Karpas-422 (cell line): ENCODE results near the gene BDKRB2. TPM values are rescaled to one million over a fixed set of nuclear protein-coding genes. Genes with fewer than 3 reads are reported as not detected.

Source experiments
- DNase-seq: peaks from one replicate; pipeline ENCODE4 v3.0.0-alpha.2; 2015
- H2AFZ ChIP-seq: fragments of 200-600 bp; sonication (generic); 2 replicates; pipeline ENCODE4 v1.6.1; 2014; ENCODE audit warnings: antibody characterized with exemption, low read length, mixed read lengths
- H3K27ac ChIP-seq: fragments of 200-600 bp; sonication (generic); 2 replicates; pipeline ENCODE4 v1.5.1; 2014; ENCODE audit warnings: mild to moderate bottlenecking, low read length, moderate library complexity
- H3K27me3 ChIP-seq: fragments of 200-600 bp; sonication (generic); 2 replicates; pipeline ENCODE4 v1.6.1; 2014; ENCODE audit warnings: low read length, mixed read lengths
- H3K36me3 ChIP-seq: fragments of 200-600 bp; sonication (generic); 2 replicates; pipeline ENCODE4 v1.6.1; 2014; ENCODE audit warnings: low read length, mixed read lengths; ENCODE audit not compliant: insufficient read depth
- H3K4me1 ChIP-seq: fragments of 200-600 bp; sonication (generic); 2 replicates; pipeline ENCODE4 v1.6.1; 2014; ENCODE audit warnings: mild to moderate bottlenecking, low read length, mixed read lengths
- H3K4me2 ChIP-seq: fragments of 200-600 bp; sonication (generic); 2 replicates; pipeline ENCODE4 v1.6.1; 2014; ENCODE audit warnings: low read length, low read depth, mild to moderate bottlenecking; ENCODE audit not compliant: poor library complexity, severe bottlenecking
- H3K4me3 ChIP-seq: fragments of 200-600 bp; sonication (generic); 2 replicates; pipeline ENCODE4 v1.5.1; 2014; ENCODE audit warnings: mild to moderate bottlenecking, antibody characterized with exemption, low read length, mixed read lengths
- H3K79me2 ChIP-seq: fragments of 200-600 bp; sonication (generic); 2 replicates; pipeline ENCODE4 v1.6.1; 2014; ENCODE audit warnings: mild to moderate bottlenecking, low read length, mixed read lengths
- H3K9ac ChIP-seq: fragments of 200-600 bp; sonication (generic); 2 replicates; pipeline ENCODE4 v1.6.0; 2014; ENCODE audit warnings: low read length
- H3K9me2 ChIP-seq: fragments of 200-600 bp; sonication (generic), shearing (Covaris generic); replicated peaks from 2 replicates; pipeline ENCODE4 v1.6.0; 2014; ENCODE audit warnings: mild to moderate bottlenecking, low read length, moderate library complexity; ENCODE audit not compliant: insufficient read depth
- H3K9me3 ChIP-seq: fragments of 300-700, 200-600 bp; sonication (generic); 2 replicates; pipeline ENCODE4 v1.6.1; 2014; ENCODE audit warnings: low read length, mixed read lengths
- H4K20me1 ChIP-seq: fragments of 200-600 bp; sonication (generic); 2 replicates; pipeline ENCODE4 v1.6.1; 2014; ENCODE audit warnings: mild to moderate bottlenecking, antibody characterized with exemption, low read length, low read depth; ENCODE audit not compliant: insufficient read depth
- total RNA-seq: library from RNA; depleted of rRNA; stranded (reverse); fragments of >200 nt; shearing (Covaris generic); gene quantifications from 2 replicates; pipeline ENCODE4 v1.2.3, GENCODE V29; 2014; ENCODE audit warnings: low replicate concordance

BDKRB2 gene
- total RNA-seq, 1 experiment from 2014 or later: not detected

DNA sequence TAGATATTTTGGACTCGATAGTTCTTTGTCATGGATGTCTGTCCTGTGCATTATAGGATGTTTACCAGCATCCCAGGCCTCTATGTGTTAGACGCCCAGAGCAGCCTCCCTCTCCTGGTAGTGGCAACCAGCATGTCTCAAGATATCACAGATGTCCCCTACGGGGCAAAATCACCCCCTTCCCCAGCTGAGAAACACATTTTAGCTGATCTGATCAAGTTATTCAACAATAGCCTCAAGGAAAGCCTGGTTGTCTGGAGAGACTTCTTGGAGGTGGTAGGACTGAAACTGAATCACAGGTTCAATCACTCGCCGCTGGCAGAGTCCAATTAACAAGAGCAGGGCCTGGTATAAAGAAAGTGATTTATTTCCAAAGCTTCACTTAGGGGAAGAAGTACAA lies 69.0 kb downstream of the BDKRB2 start:
- H3K9me3 ChIP-seq: peaks cover 10% of the 10 kb centered on the region
- no peak overlapping the region for H3K9ac ChIP-seq
- no peak for DNase-seq
- H3K4me3 ChIP-seq: no peak overlapping the region
- H3K4me2 ChIP-seq: no peak overlapping the region
- no peak overlapping the region for H3K27ac ChIP-seq
- no peaks in the 10 kb centered on the region for H3K9me2 ChIP-seq
- H3K4me1 ChIP-seq: no peaks in the 10 kb centered on the region
- no peaks in the 10 kb centered on the region for H4K20me1 ChIP-seq
- H3K79me2 ChIP-seq: no peaks in the 10 kb centered on the region
- H2AFZ ChIP-seq: no peak overlapping the region
- no peaks in the 10 kb centered on the region; the same call in 1 of the 2 replicates for H3K36me3 ChIP-seq
- H3K27me3 ChIP-seq: no peaks in the 10 kb centered on the region; the same call in 1 of the 2 replicates

DNA sequence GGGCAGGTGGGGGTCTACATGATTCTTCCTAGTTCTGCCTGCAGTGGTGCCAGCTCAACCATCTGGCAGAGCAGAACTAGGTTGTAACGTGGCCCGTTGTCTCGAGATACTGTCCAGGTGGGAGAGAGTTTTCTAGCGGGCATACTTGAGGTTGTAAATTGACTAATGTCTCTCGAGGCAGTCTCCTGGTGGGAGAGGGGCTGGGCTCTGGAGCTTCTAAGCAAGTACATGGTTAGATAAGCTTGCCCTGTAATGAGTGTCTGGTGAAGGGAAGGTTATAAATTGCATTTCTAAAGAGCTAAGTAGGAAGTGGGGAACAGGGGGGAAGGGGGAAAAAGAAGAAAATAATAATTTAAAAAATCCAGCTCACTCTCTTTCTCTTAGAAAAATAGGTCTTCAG lies 69.5 kb downstream of the BDKRB2 start:
- no peak for DNase-seq
- Histone ChIP-seq H3K4me2 (no peak overlapping the region), H2AFZ (no peak overlapping the region), H3K27ac (no peak overlapping the region), H3K9me2 (no peaks in the 10 kb centered on the region), H3K9ac (no peak overlapping the region), H3K9me3 (peaks cover 10% of the 10 kb centered on the region), H3K4me3 (no peak overlapping the region), H3K36me3 (no peaks in the 10 kb centered on the region; the same call in 1 of the 2 replicates), H3K4me1 (no peaks in the 10 kb centered on the region), H4K20me1 (no peaks in the 10 kb centered on the region), H3K79me2 (no peaks in the 10 kb centered on the region), H3K27me3 (no peaks in the 10 kb centered on the region; the same call in 1 of the 2 replicates)

DNA sequence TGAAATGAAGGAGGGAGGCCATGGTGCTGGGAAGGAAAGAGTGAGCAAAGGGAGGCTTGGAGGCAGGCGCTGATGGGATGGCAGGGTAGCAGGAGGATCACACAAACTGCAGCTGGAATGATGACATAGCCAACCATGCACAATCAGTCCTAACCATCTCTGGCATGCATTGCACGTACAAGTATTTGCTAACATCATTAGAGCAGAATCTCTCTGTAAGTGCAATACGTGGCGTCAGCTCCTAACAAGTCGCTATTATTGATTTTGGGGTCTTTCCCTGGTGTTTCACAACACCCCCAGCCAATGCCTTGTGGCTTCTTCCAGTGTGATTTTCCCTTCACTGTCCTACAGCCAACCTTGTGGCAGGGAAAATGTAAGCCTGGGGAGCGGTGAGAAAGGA lies 69.9 kb downstream of the BDKRB2 start:
- Histone ChIP-seq H3K4me1 (no peaks in the 10 kb centered on the region), H3K9me2 (no peaks in the 10 kb centered on the region), H4K20me1 (no peaks in the 10 kb centered on the region), H3K9ac (no peak overlapping the region), H3K27ac (no peak overlapping the region), H2AFZ (no peak overlapping the region), H3K79me2 (no peaks in the 10 kb centered on the region), H3K36me3 (no peaks in the 10 kb centered on the region; the same call in 1 of the 2 replicates), H3K9me3 (peaks cover 10% of the 10 kb centered on the region), H3K4me2 (no peak overlapping the region), H3K27me3 (no peaks in the 10 kb centered on the region; the same call in 1 of the 2 replicates), H3K4me3 (no peak overlapping the region)
- DNase-seq: no peak

DNA sequence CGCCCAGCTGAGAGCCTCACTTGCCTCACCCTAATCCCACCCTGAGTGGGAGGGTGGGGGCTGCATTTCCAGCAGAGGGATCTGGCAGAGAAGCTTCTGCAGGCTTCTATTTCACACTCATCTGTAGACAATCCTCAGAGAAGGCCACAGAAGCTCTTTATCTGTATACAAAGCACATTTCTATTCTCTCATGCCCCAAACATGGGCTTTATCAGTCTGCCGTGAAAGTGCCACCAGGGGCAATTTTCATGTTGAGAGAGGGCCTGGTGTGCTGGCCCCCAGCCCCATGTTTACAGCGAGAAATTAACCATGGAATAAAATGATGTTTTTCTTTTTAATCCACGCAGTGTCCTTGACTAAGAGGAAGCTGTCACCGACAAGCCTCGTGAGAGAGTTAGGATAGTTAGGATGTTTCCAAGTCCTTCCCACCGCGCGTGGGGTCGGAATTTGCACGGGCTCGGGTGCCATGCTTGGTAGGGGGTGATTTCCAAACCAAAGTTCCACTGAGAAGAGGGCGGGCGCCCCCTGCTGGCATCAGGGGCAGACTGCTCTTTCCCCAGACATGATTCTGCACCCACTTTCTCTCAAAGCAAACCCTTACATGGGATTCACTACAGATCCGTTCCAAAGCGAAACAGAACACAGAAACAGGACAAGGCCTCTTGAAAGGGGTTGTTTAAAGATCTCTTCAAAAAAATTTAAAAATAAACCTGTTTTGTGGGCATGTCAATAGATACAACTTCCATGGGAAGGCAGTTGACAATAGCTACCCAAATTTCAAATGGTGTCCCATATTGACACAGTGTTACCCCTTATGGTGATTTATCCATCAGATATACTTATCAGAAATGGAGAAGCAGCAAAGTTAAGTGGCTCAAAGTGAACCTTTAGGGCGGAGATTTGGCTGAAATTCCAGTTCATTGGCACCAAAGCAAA lies 70.8 kb downstream of the BDKRB2 start:
- Histone ChIP-seq H3K4me3 (no peak overlapping the region), H2AFZ (no peak overlapping the region), H3K27ac (no peak overlapping the region), H4K20me1 (no peaks in the 10 kb centered on the region), H3K9ac (no peak overlapping the region), H3K27me3 (no peaks in the 10 kb centered on the region; the same call in 1 of the 2 replicates), H3K4me1 (no peaks in the 10 kb centered on the region), H3K79me2 (no peaks in the 10 kb centered on the region), H3K36me3 (no peaks in the 10 kb centered on the region; the same call in 1 of the 2 replicates), H3K4me2 (no peak overlapping the region), H3K9me3 (peaks cover 10% of the 10 kb centered on the region), H3K9me2 (no peaks in the 10 kb centered on the region)
- DNase-seq: peak; percentile 89

DNA sequence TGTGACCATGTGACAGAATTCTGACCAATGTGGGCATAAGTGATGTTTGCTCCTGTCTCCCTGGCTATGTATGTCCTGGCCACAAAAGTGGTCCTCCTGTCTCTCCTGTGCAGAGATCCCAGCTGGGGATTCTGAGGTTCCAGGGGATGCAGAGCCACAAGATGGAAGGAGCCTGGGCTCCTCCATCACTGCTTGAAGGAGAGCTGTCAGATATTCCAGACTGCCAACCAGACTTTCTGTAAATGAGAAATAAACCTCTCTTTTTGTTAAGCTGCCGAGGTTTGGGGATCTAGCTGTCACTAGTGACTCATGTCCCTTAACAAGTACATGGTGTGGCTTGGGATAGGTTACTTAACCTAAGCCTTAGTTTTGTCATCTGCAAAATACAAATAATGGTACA lies 73.3 kb downstream of the BDKRB2 start:
- Histone ChIP-seq H3K4me1 (no peaks in the 10 kb centered on the region), H3K27ac (no peak overlapping the region), H3K9me2 (no peaks in the 10 kb centered on the region), H3K4me3 (no peak overlapping the region), H3K79me2 (no peaks in the 10 kb centered on the region), H3K9me3 (peaks cover 5% of the 10 kb centered on the region; the same call in 1 of the 2 replicates), H3K4me2 (no peak overlapping the region), H2AFZ (no peak overlapping the region), H3K27me3 (no peaks in the 10 kb centered on the region), H3K36me3 (peaks cover 5% of the 10 kb centered on the region), H3K9ac (no peak overlapping the region), H4K20me1 (no peaks in the 10 kb centered on the region)
- no peak for DNase-seq

DNA sequence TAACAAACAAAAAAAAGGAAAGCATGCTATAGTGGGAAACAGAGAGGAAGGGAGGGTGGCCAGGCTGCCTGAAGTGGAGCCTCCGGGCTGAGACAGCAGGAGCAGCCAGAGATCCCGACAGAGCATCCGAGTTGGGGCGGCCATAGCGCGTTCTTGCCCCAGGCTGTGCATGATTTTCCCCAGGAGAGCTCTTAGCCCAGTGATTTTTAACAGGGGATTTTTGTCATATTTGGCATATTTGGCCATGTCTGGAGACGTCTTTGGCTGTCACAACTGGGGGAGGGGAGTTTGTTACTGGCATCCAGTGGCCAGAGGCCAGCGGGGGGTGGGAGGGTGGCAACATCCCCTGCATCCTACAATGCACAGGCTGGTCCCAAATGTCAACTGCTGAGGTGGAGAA lies 74.9 kb downstream of the BDKRB2 start:
- H4K20me1 ChIP-seq: no peaks in the 10 kb centered on the region
- H3K4me2 ChIP-seq: no peak overlapping the region
- no peaks in the 10 kb centered on the region for H3K4me1 ChIP-seq
- peaks cover 5% of the 10 kb centered on the region; the same call in 1 of the 2 replicates for H3K9me3 ChIP-seq
- H3K36me3 ChIP-seq: peaks cover 5% of the 10 kb centered on the region
- H3K9ac ChIP-seq: no peak overlapping the region
- H3K79me2 ChIP-seq: no peaks in the 10 kb centered on the region
- H3K4me3 ChIP-seq: no peak overlapping the region
- H3K9me2 ChIP-seq: no peaks in the 10 kb centered on the region
- H2AFZ ChIP-seq: no peak overlapping the region
- no peak for DNase-seq
- H3K27ac ChIP-seq: no peak overlapping the region
- H3K27me3 ChIP-seq: no peaks in the 10 kb centered on the region

DNA sequence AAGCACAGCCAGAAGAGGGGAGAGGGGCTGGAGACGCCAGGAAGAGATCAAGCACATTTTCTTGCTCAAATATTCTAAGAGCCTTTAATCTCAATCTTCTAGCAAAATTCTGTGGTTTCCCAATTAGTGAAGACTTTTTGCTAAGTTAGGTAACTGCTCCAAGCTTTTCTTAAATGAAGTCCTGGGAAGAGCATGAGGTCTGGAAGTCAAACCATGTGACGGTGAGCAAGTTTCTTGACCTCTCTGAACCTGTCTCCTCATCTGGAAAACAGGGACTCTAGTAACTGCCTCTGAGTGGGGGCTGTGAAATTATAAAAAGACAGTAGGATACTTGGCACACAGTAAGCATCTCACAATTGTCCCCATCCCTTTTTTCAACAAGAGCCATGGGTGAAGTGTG lies 75.5 kb downstream of the BDKRB2 start:
- Histone ChIP-seq H3K36me3 (peaks cover 5% of the 10 kb centered on the region), H3K4me1 (no peaks in the 10 kb centered on the region), H3K4me2 (no peak overlapping the region), H3K27ac (no peak overlapping the region), H3K9ac (no peak overlapping the region), H2AFZ (no peak overlapping the region), H4K20me1 (no peaks in the 10 kb centered on the region), H3K79me2 (no peaks in the 10 kb centered on the region), H3K4me3 (no peak overlapping the region), H3K27me3 (no peaks in the 10 kb centered on the region), H3K9me3 (peaks cover 5% of the 10 kb centered on the region; the same call in 1 of the 2 replicates), H3K9me2 (no peaks in the 10 kb centered on the region)
- DNase-seq: no peak

DNA sequence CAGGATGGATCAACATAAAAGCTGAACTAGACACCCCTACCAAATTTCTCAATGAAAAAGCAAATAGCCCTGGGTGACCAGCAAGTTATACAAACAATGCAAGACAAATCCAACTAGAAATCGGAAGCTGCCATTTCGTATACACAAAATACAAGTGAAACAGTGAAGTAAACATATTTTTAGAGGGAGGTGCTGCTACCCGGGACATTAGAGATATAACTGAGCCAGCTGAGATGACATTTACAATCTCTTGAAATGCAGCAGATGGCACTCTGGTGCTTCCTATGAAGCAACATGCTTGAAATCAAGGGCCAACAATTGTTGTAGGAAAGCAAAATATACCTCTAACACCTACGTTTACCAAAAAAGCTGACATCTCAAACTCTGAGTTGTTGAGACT lies 76.8 kb downstream of the BDKRB2 start:
- Histone ChIP-seq H3K9ac (no peak overlapping the region), H3K9me2 (no peaks in the 10 kb centered on the region), H3K4me3 (no peak overlapping the region), H4K20me1 (no peaks in the 10 kb centered on the region), H2AFZ (no peak overlapping the region), H3K27me3 (no peaks in the 10 kb centered on the region), H3K9me3 (peaks cover 5% of the 10 kb centered on the region; the same call in 1 of the 2 replicates), H3K4me2 (no peak overlapping the region), H3K27ac (no peak overlapping the region), H3K36me3 (peaks cover 5% of the 10 kb centered on the region), H3K4me1 (no peaks in the 10 kb centered on the region), H3K79me2 (no peaks in the 10 kb centered on the region)
- DNase-seq: no peak
